ENCODE measurements around the gene CCL2.
"Not testable (repeated sequence)": the region's sequence is repeated elsewhere in the genome, so short reads cannot be mapped to it uniquely, and the experiment has no call there.

CCL2 gene

GRCh38 chr17:34254651-34255380, at the start of gene CCL2:
Gene CCL2 (plus strand): TSS chr17:34255285. CDS start chr17:34255350, 65 bp downstream.
- Mint-ChIP-seq H3K27me3 (peaks cover 63% of the 10 kb centered on the region), H3K4me3 (no peak within 1 kb of the TSS), H3K9me3 (no peaks in the 10 kb centered on the region), H3K27ac (no peak within 1 kb of the TSS), H3K4me1 (peaks cover 30% of the 10 kb centered on the region), H3K36me3 (no peaks in the 10 kb centered on the region)
- ATAC-seq = no peak

- peaks cover 6% of the 10 kb centered on the region for H3K9me3 Mint-ChIP-seq
- no peaks in the 10 kb centered on the region for H3K36me3 Mint-ChIP-seq
- H3K4me3 Mint-ChIP-seq = no peak overlapping the region
- ATAC-seq = no peak
- H3K27ac Mint-ChIP-seq = no peak overlapping the region
- H3K4me1 Mint-ChIP-seq = peaks cover 6% of the 10 kb centered on the region
- H3K27me3 Mint-ChIP-seq = peaks cover 34% of the 10 kb centered on the region
These were observed 49.7 kb upstream of the CCL2 start for GRCh38 chr17:34205401-34205800.

DNA sequence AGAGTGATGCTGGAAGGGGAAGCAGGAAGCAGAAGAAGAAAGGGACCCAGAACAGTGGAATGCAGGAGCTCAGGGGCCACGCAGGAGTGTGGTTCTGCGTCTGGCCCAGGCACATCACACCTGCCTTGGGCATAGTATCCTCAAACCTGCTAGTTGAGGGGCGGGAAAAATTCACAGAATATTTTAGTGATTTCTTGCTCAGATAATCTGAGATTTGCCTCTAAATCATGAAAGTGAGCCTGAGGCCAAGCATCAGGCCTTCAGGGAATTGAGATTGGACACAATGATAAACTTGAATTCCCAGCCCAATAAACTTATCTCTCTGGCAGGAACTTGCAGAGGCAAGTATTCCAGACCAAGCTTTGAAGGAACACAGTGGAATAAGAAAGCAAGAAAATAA, 48.5 kb upstream of the CCL2 start:
- H3K4me3 Mint-ChIP-seq = no peak overlapping the region
- H3K4me1 Mint-ChIP-seq = no peaks in the 10 kb centered on the region
- peaks cover 34% of the 10 kb centered on the region for H3K27me3 Mint-ChIP-seq
- H3K36me3 Mint-ChIP-seq = no peaks in the 10 kb centered on the region
- peaks cover 6% of the 10 kb centered on the region for H3K9me3 Mint-ChIP-seq
- no peak overlapping the region for H3K27ac Mint-ChIP-seq
- no peak for ATAC-seq

DNA sequence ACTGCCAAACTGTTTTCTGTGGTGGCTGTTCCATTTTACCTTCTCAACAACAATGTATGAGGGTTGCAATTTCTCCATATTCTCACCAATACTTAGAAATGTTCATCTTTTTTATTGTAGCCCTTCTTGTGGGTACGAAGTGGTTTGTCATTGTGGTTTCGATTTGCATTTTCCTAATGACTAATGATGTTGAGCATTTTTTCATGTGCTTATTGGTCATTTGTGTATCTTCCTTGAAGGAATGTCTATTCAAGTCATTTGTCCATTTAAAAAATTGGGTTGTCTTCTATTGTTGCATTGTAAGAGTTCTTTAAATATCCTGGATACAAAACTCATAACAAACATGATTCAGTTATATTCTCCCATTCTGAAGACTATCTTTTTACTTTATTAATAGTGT, 47.5 kb upstream of the CCL2 start:
- H3K9me3 Mint-ChIP-seq = peaks cover 6% of the 10 kb centered on the region

DNA sequence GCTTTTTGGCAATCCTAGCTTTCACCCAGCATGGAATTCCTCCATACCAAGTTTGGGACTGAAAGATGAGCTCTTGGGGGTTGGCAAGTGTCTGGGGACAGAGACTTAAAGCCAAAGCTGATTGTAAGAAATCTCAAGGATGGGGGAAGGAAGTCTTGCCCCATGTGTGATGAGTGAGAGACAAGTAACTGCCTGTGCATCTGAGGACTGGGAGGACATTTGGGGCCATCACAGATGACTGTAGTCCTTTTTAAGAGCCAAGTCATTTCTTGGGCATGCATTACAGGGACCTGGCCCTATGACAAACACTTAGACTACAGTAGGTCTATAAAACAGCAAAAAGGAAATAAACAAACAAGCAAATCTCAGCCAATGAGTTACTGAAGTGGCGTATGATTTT, 36.3 kb upstream of the CCL2 start:
- H3K27me3 Mint-ChIP-seq = peaks cover 50% of the 10 kb centered on the region
- H3K4me3 Mint-ChIP-seq = no peak overlapping the region
- H3K36me3 Mint-ChIP-seq = peaks cover 9% of the 10 kb centered on the region
- no peaks in the 10 kb centered on the region for H3K4me1 Mint-ChIP-seq
- no peak overlapping the region for H3K27ac Mint-ChIP-seq
- peaks cover 8% of the 10 kb centered on the region for H3K9me3 Mint-ChIP-seq
- no peak for ATAC-seq

More for the DNA sequence above, 47.5 kb upstream of the CCL2 start:
- no peak for ATAC-seq
- H3K27me3 Mint-ChIP-seq = peaks cover 29% of the 10 kb centered on the region
- no peak overlapping the region for H3K4me3 Mint-ChIP-seq
- no peaks in the 10 kb centered on the region for H3K4me1 Mint-ChIP-seq
- no peaks in the 10 kb centered on the region for H3K36me3 Mint-ChIP-seq
- H3K27ac Mint-ChIP-seq = no peak overlapping the region

DNA sequence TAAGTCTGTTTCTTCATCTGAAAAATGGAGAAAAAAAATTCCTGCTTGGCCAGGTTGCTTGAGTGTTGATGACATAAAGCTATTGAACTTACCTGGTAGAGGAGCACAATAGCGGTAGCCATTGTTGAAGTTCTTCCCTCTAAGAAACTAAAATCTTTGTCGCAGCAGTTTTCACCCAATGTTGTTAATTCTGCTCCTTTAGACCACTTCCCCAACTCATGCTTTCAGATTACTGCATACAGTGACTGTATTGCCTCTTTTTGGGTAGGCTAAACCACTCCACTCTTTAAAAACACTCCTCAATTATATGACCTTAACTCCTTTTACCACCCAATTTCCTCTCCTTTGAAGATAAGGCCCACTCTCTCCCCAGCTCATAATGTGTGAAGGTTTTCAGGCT, 35.7 kb upstream of the CCL2 start:
- no peak for ATAC-seq
- Mint-ChIP-seq H3K27me3 (peaks cover 46% of the 10 kb centered on the region), H3K4me3 (no peak overlapping the region), H3K4me1 (no peaks in the 10 kb centered on the region), H3K9me3 (peaks cover 3% of the 10 kb centered on the region), H3K27ac (no peak overlapping the region), H3K36me3 (peaks cover 2% of the 10 kb centered on the region)

DNA sequence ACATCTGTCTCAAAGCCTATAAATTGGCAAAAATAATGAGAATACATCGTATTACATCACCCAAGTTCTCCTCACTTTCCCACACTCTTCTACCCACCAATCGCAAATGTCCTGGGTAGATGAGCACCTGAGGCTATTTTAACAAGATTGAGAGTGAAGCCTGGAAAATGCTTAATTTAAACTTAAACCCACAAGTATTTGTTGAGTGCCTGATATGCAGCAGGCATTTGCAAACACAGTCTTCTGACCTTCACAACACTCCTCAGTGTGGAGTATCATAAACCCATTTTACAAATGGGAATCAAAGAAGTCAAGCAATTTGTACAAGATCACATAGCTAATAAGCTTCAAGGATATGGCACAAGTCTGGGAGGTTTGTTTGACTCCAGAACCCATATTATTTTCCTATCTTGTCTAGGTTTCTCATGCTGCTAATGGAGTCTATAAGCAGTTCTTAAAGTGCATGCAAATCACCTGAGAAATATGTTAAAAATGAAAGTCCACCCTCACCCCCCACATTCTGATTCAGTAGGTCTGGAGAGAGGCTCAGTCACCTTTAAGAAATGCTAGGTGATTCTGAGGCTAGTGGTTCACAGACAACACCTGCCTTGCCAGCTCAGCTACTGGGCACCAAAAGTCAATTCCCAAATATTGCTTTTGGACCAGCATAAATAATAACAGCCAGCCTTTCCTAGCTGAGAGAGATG, 34.9 kb upstream of the CCL2 start:
- H3K9me3 Mint-ChIP-seq = no peaks in the 10 kb centered on the region
- H3K4me3 Mint-ChIP-seq = no peak overlapping the region
- peaks cover 44% of the 10 kb centered on the region for H3K27me3 Mint-ChIP-seq
- no peaks in the 10 kb centered on the region for H3K4me1 Mint-ChIP-seq
- H3K36me3 Mint-ChIP-seq = no peaks in the 10 kb centered on the region
- no peak for ATAC-seq
- H3K27ac Mint-ChIP-seq = no peak overlapping the region

GRCh38 chr17:34220752-34221395, 34.2 kb upstream of the CCL2 start:
- ATAC-seq = no peak
- peaks cover 42% of the 10 kb centered on the region for H3K27me3 Mint-ChIP-seq
- no peaks in the 10 kb centered on the region for H3K36me3 Mint-ChIP-seq
- H3K27ac Mint-ChIP-seq = no peak overlapping the region
- no peak overlapping the region for H3K4me3 Mint-ChIP-seq
- H3K9me3 Mint-ChIP-seq = no peaks in the 10 kb centered on the region
- no peaks in the 10 kb centered on the region for H3K4me1 Mint-ChIP-seq

DNA sequence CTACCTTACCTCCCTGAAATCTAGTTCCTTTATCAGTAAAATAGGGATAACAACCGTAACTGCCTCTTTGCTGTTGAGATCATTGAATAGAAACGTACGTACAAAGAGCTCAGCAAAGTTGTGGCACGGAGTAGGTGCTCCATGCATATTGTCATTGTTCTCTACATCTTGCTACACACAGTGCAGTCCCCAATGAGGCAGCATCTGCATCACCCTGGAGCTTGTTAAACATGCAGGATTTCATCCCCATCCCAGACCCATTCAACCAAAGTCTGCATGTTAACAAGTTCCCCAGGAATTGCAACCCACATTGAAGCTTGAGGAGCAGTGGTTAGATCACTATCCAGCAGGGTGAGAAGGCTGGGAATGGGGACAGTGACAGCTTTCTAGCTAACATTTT, 33.7 kb upstream of the CCL2 start:
- Mint-ChIP-seq H3K27ac (no peak overlapping the region), H3K36me3 (no peaks in the 10 kb centered on the region), H3K27me3 (peaks cover 37% of the 10 kb centered on the region), H3K9me3 (no peaks in the 10 kb centered on the region), H3K4me1 (no peaks in the 10 kb centered on the region), H3K4me3 (no peak overlapping the region)
- ATAC-seq = no peak

GRCh38 chr17:34222722-34223497, 32.2 kb upstream of the CCL2 start:
- ATAC-seq = no peak
- H3K27ac Mint-ChIP-seq = no peak overlapping the region
- H3K4me1 Mint-ChIP-seq = no peaks in the 10 kb centered on the region
- H3K4me3 Mint-ChIP-seq = no peak overlapping the region
- H3K27me3 Mint-ChIP-seq = peaks cover 32% of the 10 kb centered on the region
- H3K9me3 Mint-ChIP-seq = no peaks in the 10 kb centered on the region
- no peaks in the 10 kb centered on the region for H3K36me3 Mint-ChIP-seq

- Mint-ChIP-seq H3K9me3 (peaks cover 3% of the 10 kb centered on the region), H3K4me3 (no peak overlapping the region), H3K27me3 (peaks cover 54% of the 10 kb centered on the region), H3K36me3 (no peaks in the 10 kb centered on the region), H3K27ac (no peak overlapping the region), H3K4me1 (no peaks in the 10 kb centered on the region)
- ATAC-seq = no peak
These were observed 30.0 kb upstream of the CCL2 start for GRCh38 chr17:34225046-34225445.

DNA sequence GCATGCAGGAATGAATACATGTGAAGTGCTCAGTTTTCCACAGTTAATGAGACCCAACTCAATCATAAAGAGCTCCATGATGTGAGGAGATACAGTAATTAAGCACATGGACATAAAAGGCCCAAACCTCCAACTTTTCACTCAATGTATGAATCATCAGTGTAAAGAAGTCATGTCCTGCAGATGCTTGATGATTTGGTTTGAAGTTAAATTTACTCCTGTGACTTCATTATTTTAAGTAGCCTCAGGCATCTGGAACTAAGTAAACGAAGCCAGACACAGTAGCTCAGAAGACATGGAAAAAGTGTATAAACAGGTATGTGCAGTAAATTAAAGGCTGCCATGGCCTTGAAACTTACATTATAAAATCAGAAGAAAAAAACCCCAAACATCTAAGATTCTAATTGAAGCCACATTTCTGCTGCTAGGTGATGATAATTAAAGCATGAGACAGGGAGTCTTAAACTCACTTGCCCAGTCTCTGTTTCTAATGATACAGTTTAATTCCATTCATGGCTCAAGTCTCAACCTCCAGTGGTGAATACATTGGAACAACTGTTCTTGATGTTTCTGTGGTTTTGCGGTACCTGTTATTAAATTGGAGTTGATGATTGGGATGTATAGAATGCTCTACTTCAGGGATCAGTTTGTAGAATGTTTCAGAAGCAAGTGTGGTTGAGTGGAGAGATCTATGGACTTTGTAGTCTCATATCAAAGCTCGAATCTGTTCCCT, 28.9 kb upstream of the CCL2 start:
- H3K27me3 Mint-ChIP-seq = peaks cover 60% of the 10 kb centered on the region

DNA sequence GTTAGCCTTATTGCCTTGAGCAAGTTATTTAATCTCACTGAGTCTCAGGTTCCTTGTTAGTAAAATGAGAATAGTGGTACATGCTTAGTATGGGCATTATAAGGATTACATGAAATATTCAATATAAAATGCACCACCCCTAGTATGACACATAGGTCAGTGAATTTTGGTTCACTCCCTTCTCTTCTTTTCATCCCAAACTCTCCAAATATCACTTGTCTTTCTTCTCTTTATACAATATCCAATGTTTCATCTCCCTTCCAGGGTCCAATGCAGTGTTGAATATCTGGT, 28.4 kb upstream of the CCL2 start:
- peaks cover 59% of the 10 kb centered on the region for H3K27me3 Mint-ChIP-seq
- H3K36me3 Mint-ChIP-seq = no peaks in the 10 kb centered on the region
- no peak overlapping the region for H3K27ac Mint-ChIP-seq
- H3K9me3 Mint-ChIP-seq = peaks cover 8% of the 10 kb centered on the region
- no peak overlapping the region for H3K4me3 Mint-ChIP-seq
- H3K4me1 Mint-ChIP-seq = no peaks in the 10 kb centered on the region
- no peak for ATAC-seq

More for the DNA sequence above, 28.9 kb upstream of the CCL2 start:
- Mint-ChIP-seq H3K9me3 (peaks cover 8% of the 10 kb centered on the region), H3K27ac (no peak overlapping the region), H3K36me3 (no peaks in the 10 kb centered on the region), H3K4me3 (no peak overlapping the region), H3K4me1 (no peaks in the 10 kb centered on the region)
- no peak for ATAC-seq

GRCh38 chr17:34227293-34227692, 27.8 kb upstream of the CCL2 start:
- H3K4me3 Mint-ChIP-seq, ATAC-seq, H3K36me3 Mint-ChIP-seq, H3K27ac Mint-ChIP-seq, H3K9me3 Mint-ChIP-seq, H3K4me1 Mint-ChIP-seq: not testable (repeated sequence)
- H3K27me3 Mint-ChIP-seq = peaks cover 53% of the 10 kb centered on the region

GRCh38 chr17:34227707-34228106, 27.4 kb upstream of the CCL2 start:
- Mint-ChIP-seq H3K4me3 (no peak overlapping the region), H3K27ac (no peak overlapping the region), H3K27me3 (peaks cover 51% of the 10 kb centered on the region), H3K36me3 (no peaks in the 10 kb centered on the region), H3K4me1 (no peaks in the 10 kb centered on the region), H3K9me3 (peaks cover 8% of the 10 kb centered on the region)
- no peak for ATAC-seq
